ENCODE results near the gene CMTR2.
"Not testable (repeated sequence)": the region's sequence is repeated elsewhere in the genome, so short reads cannot be mapped to it uniquely, and the experiment has no call there.

CMTR2 gene

DNA sequence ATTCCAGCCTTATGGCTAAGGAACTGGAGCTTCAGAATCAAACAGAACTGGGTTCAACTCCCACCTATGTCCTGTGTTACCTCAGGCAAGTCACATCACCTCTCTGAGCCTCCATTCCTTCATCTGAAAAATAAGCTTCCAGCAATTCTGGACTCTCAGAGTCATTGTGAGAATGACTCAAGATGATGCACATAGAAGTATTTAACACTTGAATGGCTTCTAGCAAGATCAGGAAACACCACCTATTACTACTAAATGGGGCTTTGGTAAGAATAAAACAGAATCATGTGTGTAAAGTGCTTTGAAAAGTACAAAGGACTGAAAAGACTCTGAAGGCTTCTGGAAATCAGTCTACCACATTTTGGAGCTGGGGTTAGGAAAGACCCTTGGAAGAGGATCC lies 38.5 kb upstream of the CMTR2 start:
- Histone ChIP-seq H3K27me3 (no peaks in the 10 kb centered on the region), H3K4me1 (ENCODE audit: control insufficient read depth in 1 of 2, insufficient read depth in 1 of 2, low read depth in 1 of 2, low read length in 1 of 2) (no peaks in the 10 kb centered on the region), H3K9me3 (no peaks in the 10 kb centered on the region), H3K36me3 (no peaks in the 10 kb centered on the region), H3K4me3 (ENCODE audit: low read depth in 1 of 2, low read length in 1 of 2) (no peak overlapping the region), H3K27ac (no peak overlapping the region)
- no peak for TF ChIP-seq CTCF (IDR thresholded peaks at IDR 0.05)

DNA sequence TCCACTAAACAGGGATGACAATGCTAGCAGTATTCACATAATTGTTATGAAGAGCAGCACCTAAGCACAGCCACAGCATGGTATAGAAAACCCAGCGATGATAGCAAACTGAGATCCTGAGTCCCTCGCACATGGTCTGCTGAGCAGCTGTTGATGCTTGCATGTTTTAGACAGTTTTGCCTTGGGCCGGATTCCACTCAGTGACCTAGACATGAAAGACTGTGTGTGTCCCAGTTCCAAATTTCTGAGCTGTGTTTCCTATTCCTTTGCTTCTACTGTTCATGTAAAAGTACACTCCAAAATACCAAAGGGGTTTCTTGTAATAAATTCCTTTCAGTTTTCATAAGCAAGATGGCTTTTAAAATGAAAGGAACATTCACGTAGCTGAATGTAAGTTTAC lies 30.8 kb upstream of the CMTR2 start:
- H3K36me3 ChIP-seq: no peaks in the 10 kb centered on the region
- H3K27ac ChIP-seq: no peak overlapping the region
- no peaks in the 10 kb centered on the region for H3K27me3 ChIP-seq
- no peaks in the 10 kb centered on the region for H3K4me1 ChIP-seq (ENCODE audit: control insufficient read depth in 1 of 2, insufficient read depth in 1 of 2, low read depth in 1 of 2, low read length in 1 of 2)
- no peak for TF ChIP-seq CTCF (IDR thresholded peaks at IDR 0.05)
- H3K4me3 ChIP-seq (ENCODE audit: low read depth in 1 of 2, low read length in 1 of 2): no peak overlapping the region
- no peaks in the 10 kb centered on the region for H3K9me3 ChIP-seq

DNA sequence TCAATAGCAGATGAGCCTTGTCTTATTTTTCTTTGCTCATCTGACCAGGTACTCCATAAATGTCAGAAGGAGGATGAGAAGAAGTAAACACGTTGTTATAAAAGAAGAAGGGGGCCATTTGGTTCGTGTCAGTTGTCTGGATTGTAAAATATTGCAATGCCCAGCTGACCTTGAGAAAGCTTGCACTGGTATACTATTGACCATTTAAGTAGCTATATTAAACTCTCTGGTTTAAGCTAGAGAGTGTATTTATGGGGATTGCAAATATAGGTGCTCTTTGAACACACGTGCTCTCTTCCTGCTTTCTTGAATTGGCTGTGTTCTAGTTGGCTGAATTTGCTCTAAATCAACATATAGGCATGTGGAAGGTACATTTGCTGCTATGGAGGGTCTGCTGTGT lies 26.1 kb upstream of the CMTR2 start:
- Histone ChIP-seq H3K36me3 (no peaks in the 10 kb centered on the region), H3K27me3 (peaks cover 12% of the 10 kb centered on the region), H3K9me3 (no peaks in the 10 kb centered on the region), H3K27ac (no peak overlapping the region), H3K4me1 (ENCODE audit: control insufficient read depth in 1 of 2, insufficient read depth in 1 of 2, low read depth in 1 of 2, low read length in 1 of 2) (no peaks in the 10 kb centered on the region), H3K4me3 (ENCODE audit: low read depth in 1 of 2, low read length in 1 of 2) (no peak overlapping the region)
- TF ChIP-seq CTCF (IDR thresholded peaks at IDR 0.05): no peak

- not testable (repeated sequence) for H3K27ac ChIP-seq; H3K9me3 ChIP-seq; H3K36me3 ChIP-seq; H3K4me3 ChIP-seq (ENCODE audit: low read depth in 1 of 2, low read length in 1 of 2); H3K4me1 ChIP-seq (ENCODE audit: control insufficient read depth in 1 of 2, insufficient read depth in 1 of 2, low read depth in 1 of 2, low read length in 1 of 2)
- H3K27me3 ChIP-seq: peaks cover 12% of the 10 kb centered on the region
Observed at GRCh38 chr16:71313591-71313990, 24.4 kb upstream of the CMTR2 start.

DNA sequence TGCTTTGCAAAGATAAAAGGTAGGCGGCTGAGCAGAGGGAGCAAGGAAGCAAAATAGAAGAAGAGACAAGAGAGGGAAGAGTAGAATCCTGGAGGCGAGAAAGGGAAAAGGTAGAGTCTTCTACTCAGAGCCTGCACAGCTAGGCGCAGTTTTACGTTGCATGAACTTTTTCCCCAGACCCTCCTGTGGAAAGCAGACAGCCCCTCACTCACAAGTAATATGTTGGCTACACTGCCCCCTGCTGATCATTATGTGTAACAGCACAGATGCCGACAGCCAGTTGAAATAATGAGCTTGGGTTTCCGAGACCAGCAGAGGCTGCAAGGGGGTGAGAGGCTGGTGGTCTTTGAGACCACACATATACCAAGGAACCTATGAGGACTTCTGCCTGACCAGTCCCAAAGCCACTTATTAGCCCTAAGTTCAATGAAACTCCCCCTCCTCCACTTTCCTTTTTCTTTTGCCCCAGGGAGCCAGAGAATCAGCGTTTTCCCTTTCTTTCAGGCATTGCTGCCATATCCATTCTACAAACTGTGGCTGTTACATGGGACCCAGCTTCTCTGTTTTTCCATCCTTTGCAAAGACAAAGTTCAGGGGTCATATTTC lies 22.5 kb upstream of the CMTR2 start:
- no peak overlapping the region for H3K27ac ChIP-seq
- no peaks in the 10 kb centered on the region for H3K4me1 ChIP-seq (ENCODE audit: control insufficient read depth in 1 of 2, insufficient read depth in 1 of 2, low read depth in 1 of 2, low read length in 1 of 2)
- H3K9me3 ChIP-seq: no peaks in the 10 kb centered on the region
- peak; percentile 55 for TF ChIP-seq CTCF (IDR thresholded peaks at IDR 0.05)
- peaks cover 12% of the 10 kb centered on the region for H3K27me3 ChIP-seq
- H3K4me3 ChIP-seq (ENCODE audit: low read depth in 1 of 2, low read length in 1 of 2): no peak overlapping the region
- no peaks in the 10 kb centered on the region for H3K36me3 ChIP-seq

DNA sequence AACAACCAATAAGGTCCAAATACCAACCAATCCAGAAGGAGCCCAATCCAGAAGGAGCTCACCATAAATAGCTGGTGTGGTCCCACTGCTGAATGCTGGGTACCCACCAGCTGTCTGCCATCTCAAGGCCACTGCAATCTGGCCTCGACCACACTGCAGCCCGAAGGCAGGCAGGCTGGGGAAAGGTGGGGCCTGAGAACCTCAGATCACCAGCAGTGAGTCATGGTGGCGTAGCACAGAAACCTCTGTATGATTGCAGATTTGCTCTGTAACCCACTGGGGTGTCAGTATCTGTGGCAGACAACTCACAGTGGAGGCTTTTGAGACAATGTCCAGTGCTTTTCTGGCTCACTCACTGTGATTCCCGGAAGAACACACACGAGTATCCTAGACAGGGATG lies 14.7 kb upstream of the CMTR2 start:
- H3K4me1 ChIP-seq (ENCODE audit: control insufficient read depth in 1 of 2, insufficient read depth in 1 of 2, low read depth in 1 of 2, low read length in 1 of 2): no peaks in the 10 kb centered on the region
- TF ChIP-seq CTCF (IDR thresholded peaks at IDR 0.05): no peak
- no peaks in the 10 kb centered on the region for H3K36me3 ChIP-seq
- H3K27ac ChIP-seq: no peak overlapping the region
- no peaks in the 10 kb centered on the region for H3K9me3 ChIP-seq
- peaks cover 25% of the 10 kb centered on the region for H3K27me3 ChIP-seq
- no peak overlapping the region for H3K4me3 ChIP-seq (ENCODE audit: low read depth in 1 of 2, low read length in 1 of 2)

Data from neutrophil (primary cell).